Liver (tissue), 9 donors: ENCODE data around the gene PDILT. TPM values are rescaled to one million over a fixed set of nuclear protein-coding genes. Genes with fewer than 3 reads are reported as not detected.

Source experiments
- DNase-seq: peaks from one replicate; pipeline ENCODE4 v3.0.0-alpha.2; 2017; ENCODE audit warnings: low spot score
- H3K27ac ChIP-seq, 2 donors: one replicate each; pipeline ENCODE4 v1.7.0; 2013; ENCODE audit warnings: inconsistent platforms in 2 of 2, low read length in 2 of 2, control low read depth in 1 of 2, low read depth in 1 of 2, mild to moderate bottlenecking in 1 of 2
- H3K27me3 ChIP-seq, 4 donors: one replicate each; pipeline versions ENCODE4 v1.6.1 to v1.7.0; 2013; ENCODE audit warnings: low read length in 3 of 4, inconsistent platforms in 1 of 4, mild to moderate bottlenecking in 1 of 4, moderate library complexity in 1 of 4; ENCODE audit not compliant: control insufficient read depth in 4 of 4, insufficient read depth in 4 of 4
- H3K36me3 ChIP-seq, 4 donors: one replicate each; pipeline versions ENCODE4 v1.6.1 to v1.7.0; 2013; ENCODE audit warnings: low read length in 3 of 4, mild to moderate bottlenecking in 3 of 4, low read depth in 1 of 4, moderate library complexity in 1 of 4; ENCODE audit not compliant: control insufficient read depth in 4 of 4, insufficient read depth in 3 of 4
- H3K4me1 ChIP-seq, 4 donors: one replicate each; pipeline versions ENCODE4 v1.6.1 to v1.7.0; 2013; ENCODE audit warnings: low read length in 3 of 4, mild to moderate bottlenecking in 3 of 4, moderate library complexity in 1 of 4; ENCODE audit not compliant: control insufficient read depth in 4 of 4, insufficient read depth in 4 of 4
- H3K4me3 ChIP-seq, 3 donors: one replicate each; pipeline versions ENCODE4 v1.6.1 to v1.7.0; 2013; ENCODE audit warnings: low read length in 3 of 3, control low read depth in 1 of 3, low read depth in 1 of 3, mild to moderate bottlenecking in 1 of 3
- H3K9ac ChIP-seq, 2 donors: one replicate each; pipeline ENCODE4 v1.7.0; 2013; ENCODE audit warnings: low read length in 2 of 2, mild to moderate bottlenecking in 2 of 2, moderate library complexity in 2 of 2, control low read depth in 1 of 2, low read depth in 1 of 2
- H3K9me3 ChIP-seq, 4 donors: one replicate each; pipeline versions ENCODE4 v1.6.1 to v1.7.0; 2013; ENCODE audit warnings: low read length in 3 of 4; ENCODE audit not compliant: control insufficient read depth in 4 of 4
- ATF3 ChIP-seq: IDR thresholded peaks from 2 replicates; pipeline ENCODE4 v1.6.1; 2016; ENCODE audit warnings: antibody characterized with exemption
- CTCF ChIP-seq: fragments of 150-350 bp; IDR thresholded peaks from 2 replicates; pipeline ENCODE4 v1.5.1; 2017; ENCODE audit warnings: improper control_type of control experiment, low read depth, low read length; ENCODE audit not compliant: missing input control
- EGR1 ChIP-seq, 2 donors: IDR thresholded peaks; 2 replicates each; pipeline ENCODE4 v1.6.1; 2016 to 2018; ENCODE audit warnings: antibody characterized with exemption in 2 of 2, low read depth in 2 of 2
- FOXA1 ChIP-seq: IDR thresholded peaks from 2 replicates; pipeline ENCODE4 v1.6.1; 2016; ENCODE audit warnings: antibody characterized with exemption
- FOXA2 ChIP-seq: IDR thresholded peaks from 2 replicates; pipeline ENCODE4 v1.6.1; 2016; ENCODE audit warnings: antibody characterized with exemption
- GABPA ChIP-seq, 2 donors: IDR thresholded peaks in 1 of 2; conservative IDR thresholded peaks in 1 of 2; 2 replicates each; pipeline ENCODE4 v1.6.1; 2016; ENCODE audit warnings: antibody characterized with exemption in 2 of 2, mild to moderate bottlenecking in 1 of 2, moderate library complexity in 1 of 2
- HNF4A ChIP-seq, 2 donors: conservative IDR thresholded peaks; 2 replicates each; pipeline ENCODE4 v1.6.1; 2016; ENCODE audit warnings: antibody characterized with exemption in 2 of 2, mild to moderate bottlenecking in 2 of 2
- HNF4G ChIP-seq: IDR thresholded peaks from 2 replicates; pipeline ENCODE4 v1.6.1; 2016; ENCODE audit warnings: antibody characterized with exemption
- JUND ChIP-seq, 2 donors: IDR thresholded peaks; 2 replicates each; pipeline ENCODE4 v1.6.1; 2016; ENCODE audit warnings: antibody characterized with exemption in 2 of 2
- MAX ChIP-seq: IDR thresholded peaks from 2 replicates; pipeline ENCODE4 v1.6.1; 2016; ENCODE audit warnings: antibody characterized with exemption
- NR2F2 ChIP-seq: IDR thresholded peaks from 2 replicates; pipeline ENCODE4 v1.6.1; 2016; ENCODE audit warnings: antibody characterized with exemption
- RAD21 ChIP-seq, 2 donors: IDR thresholded peaks; 2 replicates each; pipeline ENCODE4 v1.6.1; 2016; ENCODE audit warnings: antibody characterized with exemption in 2 of 2, mild to moderate bottlenecking in 2 of 2
- REST ChIP-seq: IDR thresholded peaks from 2 replicates; pipeline ENCODE4 v1.6.1; 2016; ENCODE audit warnings: antibody characterized with exemption, mild to moderate bottlenecking
- RXRA ChIP-seq, 2 donors: IDR thresholded peaks; 2 replicates each; pipeline ENCODE4 v1.6.1; 2017 to 2018; ENCODE audit warnings: antibody characterized with exemption in 2 of 2, mild to moderate bottlenecking in 1 of 2
- SP1 ChIP-seq: IDR thresholded peaks from 2 replicates; pipeline ENCODE4 v1.6.1; 2018; ENCODE audit warnings: antibody characterized with exemption, mild to moderate bottlenecking
- TAF1 ChIP-seq: conservative IDR thresholded peaks from 2 replicates; pipeline ENCODE4 v1.6.1; 2016; ENCODE audit warnings: antibody characterized with exemption, mild to moderate bottlenecking
- YY1 ChIP-seq: IDR thresholded peaks from 2 replicates; pipeline ENCODE4 v1.6.1; 2016; ENCODE audit warnings: antibody characterized with exemption, mild to moderate bottlenecking
- ZBTB33 ChIP-seq: IDR thresholded peaks from 2 replicates; pipeline ENCODE4 v1.6.1; 2016; ENCODE audit warnings: antibody characterized with exemption
- WGBS: extraction: QIAGEN DNeasy Blood & Tissue Kit; methylation state at CpG from one replicate; pipeline ENCODE4 v1.1.7; 2013; 5-methylcytosine and 5-hydroxymethylcytosine counted together
- polyA plus RNA-seq, 2 donors: library from polyadenylated mRNA; stranded (reverse) in 1 of 2; unstranded in 1 of 2; fragments of 200-250 nt in 1 of 2; fragments of >200 nt in 1 of 2; fragmentation: Nextera tagmentation in 1 of 2; extraction: Ambion mirVana in 1 of 2; gene quantifications; one replicate each; pipeline versions ENCODE4 v1.2.1 to v1.2.3, GENCODE V29; 2013 to 2015
- total RNA-seq, 2 donors: library from RNA; depleted of rRNA; stranded (reverse); fragments of >200 nt; gene quantifications; one replicate each; pipeline ENCODE4 v1.2.3, GENCODE V29; 2014
- donor health status: healthy.
- donor health status: healthy.
- donor health status: healthy.
- donor health status: healthy.
- donor health status: healthy.

The PDILT gene
- total and polyA plus RNA-seq, 4 donors, result not detected

GRCh38 chr16:20387978-20388377 is 16.6 kb downstream of the PDILT start:
- Histone ChIP-seq H3K36me3 (no peaks in the 10 kb centered on the region), H3K9me3 (no peaks in the 10 kb centered on the region), H3K9ac (no peak overlapping the region), H3K27me3 (no peaks in the 10 kb centered on the region), H3K4me3 (no peak overlapping the region), H3K27ac (no peak overlapping the region), H3K4me1 (peaks cover 0 to 20% (median 13%) of the 10 kb centered on the region in 4 donors)
- 98% methylated on average over 3 of the region's 3 CpGs for WGBS
- no peak for TF ChIP-seq MAX
- no peak for TF ChIP-seq HNF4A (conservative IDR thresholded peaks at IDR 0.05)
- no peak for TF ChIP-seq FOXA2
- no peak for TF ChIP-seq SP1
- no peak for TF ChIP-seq HNF4G
- TF ChIP-seq JUND (IDR thresholded peaks at IDR 0.05), result no peak
- DNase-seq, result no peak

GRCh38 chr16:20385844-20386832 is 18.4 kb downstream of the PDILT start:
- 9% methylated on average over 30 of the region's 30 CpGs for WGBS
- DNase-seq, result peak; percentile 78
- H3K9ac ChIP-seq, result peak overlapping the region; percentile 15 to 75
- no peaks in the 10 kb centered on the region for H3K9me3 ChIP-seq
- no peak for TF ChIP-seq FOXA2
- peak; percentile 57 to 81 for TF ChIP-seq GABPA (IDR thresholded peaks at IDR 0.05 in 1 of 2, conservative IDR thresholded peaks at IDR 0.05 in 1 of 2)
- peak; percentile 89 for TF ChIP-seq HNF4G
- peak; percentile 93 to 98 for TF ChIP-seq HNF4A (conservative IDR thresholded peaks at IDR 0.05)
- no peak for TF ChIP-seq FOXA1
- peak; percentile 74 to 80 for TF ChIP-seq RAD21 (IDR thresholded peaks at IDR 0.05)
- TF ChIP-seq JUND (IDR thresholded peaks at IDR 0.05), result peak; percentile 52 to 65
- peak; percentile 8 to 55 for TF ChIP-seq EGR1 (IDR thresholded peaks at IDR 0.05; ENCODE audit: low read depth in 2 of 2)
- TF ChIP-seq REST, result peak; percentile 70
- no peak for TF ChIP-seq TAF1
- TF ChIP-seq ZBTB33, result peak; percentile 81
- TF ChIP-seq MAX, result peak; percentile 72
- peak; percentile 89 for TF ChIP-seq NR2F2
- peak; percentile 98 to 100 for TF ChIP-seq RXRA (IDR thresholded peaks at IDR 0.05)
- TF ChIP-seq ATF3, result peak; percentile 85
- TF ChIP-seq CTCF, result peak; percentile 86
- TF ChIP-seq SP1, result peak; percentile 93
- peak; percentile 74 for TF ChIP-seq YY1
- H3K27me3 ChIP-seq, result no peaks in the 10 kb centered on the region
- H3K4me3 ChIP-seq, result peak overlapping the region; percentile 19 to 58 (median 51)
- peaks cover 0 to 20% (median 13%) of the 10 kb centered on the region in 4 donors for H3K4me1 ChIP-seq
- H3K36me3 ChIP-seq, result no peaks in the 10 kb centered on the region
- H3K27ac ChIP-seq, result peak overlapping the region; percentile 85 to 92
